ENCODE results near the gene ATP6V0E1.

Gene ATP6V0E1

DNA sequence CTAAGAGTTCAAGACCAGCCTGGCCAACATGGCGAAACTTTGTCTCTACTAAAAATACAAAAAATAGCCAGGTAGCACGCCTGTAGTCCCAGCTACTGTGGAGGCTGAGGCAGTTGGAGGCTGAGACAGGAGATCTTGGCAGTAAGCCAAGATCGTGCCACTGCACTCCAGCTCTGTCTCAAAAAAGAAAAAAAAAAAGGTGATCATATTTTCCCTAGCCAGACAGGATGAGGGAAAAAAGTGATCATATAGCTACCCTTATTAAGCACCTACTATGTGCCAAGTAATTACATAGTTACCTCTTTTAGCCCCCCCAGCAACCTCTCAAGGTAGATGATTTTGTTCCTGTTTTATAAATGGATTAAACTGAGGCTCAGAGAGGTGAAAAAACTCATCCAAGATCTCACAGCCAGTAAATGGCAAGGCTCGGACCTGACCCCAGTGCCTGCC is 42.5 kb upstream of the ATP6V0E1 start:
- no peak overlapping the region for H3K9ac ChIP-seq (ENCODE audit: low read depth, low read length, poor library complexity, severe bottlenecking)
- no peaks in the 10 kb centered on the region for H3K27me3 ChIP-seq (ENCODE audit: insufficient read depth, low read length, poor library complexity, severe bottlenecking)
- no peak overlapping the region for H2AFZ ChIP-seq (ENCODE audit: low read length)
- H3K4me2 ChIP-seq (ENCODE audit: low read depth, low read length, poor library complexity, severe bottlenecking) = no peak overlapping the region
- no peaks in the 10 kb centered on the region for H4K20me1 ChIP-seq (ENCODE audit: insufficient read depth, low read length, poor library complexity, severe bottlenecking)
- no peaks in the 10 kb centered on the region for H3K9me3 ChIP-seq (ENCODE audit: insufficient read depth, low read depth, low read length)
- H3K9me2 ChIP-seq (replicated peaks; ENCODE audit: low read depth, low read length) = no peaks in the 10 kb centered on the region
- H3K79me2 ChIP-seq (ENCODE audit: insufficient read depth, low read length) = no peaks in the 10 kb centered on the region
- no peaks in the 10 kb centered on the region for H3F3A ChIP-seq (ENCODE audit: low read depth)
- H3K4me3 ChIP-seq (ENCODE audit: low read length, poor library complexity, severe bottlenecking) = no peak overlapping the region
- H3K4me1 ChIP-seq (ENCODE audit: insufficient read depth, low read length, poor library complexity, severe bottlenecking) = no peaks in the 10 kb centered on the region
- peaks cover 30% of the 10 kb centered on the region; the same call in 1 of the 2 replicates for H3K36me3 ChIP-seq (ENCODE audit: insufficient read depth, low read length)
- TF ChIP-seq, protein P1, sequence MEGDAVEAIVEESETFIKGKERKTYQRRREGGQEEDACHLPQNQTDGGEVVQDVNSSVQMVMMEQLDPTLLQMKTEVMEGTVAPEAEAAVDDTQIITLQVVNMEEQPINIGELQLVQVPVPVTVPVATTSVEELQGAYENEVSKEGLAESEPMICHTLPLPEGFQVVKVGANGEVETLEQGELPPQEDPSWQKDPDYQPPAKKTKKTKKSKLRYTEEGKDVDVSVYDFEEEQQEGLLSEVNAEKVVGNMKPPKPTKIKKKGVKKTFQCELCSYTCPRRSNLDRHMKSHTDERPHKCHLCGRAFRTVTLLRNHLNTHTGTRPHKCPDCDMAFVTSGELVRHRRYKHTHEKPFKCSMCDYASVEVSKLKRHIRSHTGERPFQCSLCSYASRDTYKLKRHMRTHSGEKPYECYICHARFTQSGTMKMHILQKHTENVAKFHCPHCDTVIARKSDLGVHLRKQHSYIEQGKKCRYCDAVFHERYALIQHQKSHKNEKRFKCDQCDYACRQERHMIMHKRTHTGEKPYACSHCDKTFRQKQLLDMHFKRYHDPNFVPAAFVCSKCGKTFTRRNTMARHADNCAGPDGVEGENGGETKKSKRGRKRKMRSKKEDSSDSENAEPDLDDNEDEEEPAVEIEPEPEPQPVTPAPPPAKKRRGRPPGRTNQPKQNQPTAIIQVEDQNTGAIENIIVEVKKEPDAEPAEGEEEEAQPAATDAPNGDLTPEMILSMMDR (conservative IDR thresholded peaks at IDR 0.05; ENCODE audit: low read length) = no peak
- no peak for TF ChIP-seq EZH2phosphoT487 (IDR thresholded peaks at IDR 0.05; ENCODE audit: borderline replicate concordance)

DNA sequence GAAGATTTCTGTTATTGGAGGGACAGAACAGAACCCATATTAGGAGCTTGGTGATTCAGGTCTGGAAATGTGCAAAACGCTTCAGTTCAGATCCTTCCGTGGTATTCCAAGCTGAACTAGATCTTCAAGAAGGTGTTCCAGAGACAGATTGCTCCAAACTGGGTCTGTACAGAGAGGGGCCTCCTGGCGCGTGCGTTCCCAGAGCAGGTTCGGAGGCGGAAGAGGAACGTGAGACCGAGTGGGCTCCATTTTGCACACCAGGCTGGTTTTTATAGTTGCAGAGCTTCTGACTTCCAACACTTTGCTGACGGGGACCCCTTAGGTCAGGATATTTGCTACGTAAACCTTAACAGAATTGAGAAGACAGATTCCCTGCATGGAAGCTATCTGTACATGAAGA is 41.0 kb upstream of the ATP6V0E1 start:
- no peak overlapping the region for H3K9ac ChIP-seq (ENCODE audit: low read depth, low read length, poor library complexity, severe bottlenecking)
- no peak overlapping the region for H3K4me3 ChIP-seq (ENCODE audit: low read length, poor library complexity, severe bottlenecking)

DNA sequence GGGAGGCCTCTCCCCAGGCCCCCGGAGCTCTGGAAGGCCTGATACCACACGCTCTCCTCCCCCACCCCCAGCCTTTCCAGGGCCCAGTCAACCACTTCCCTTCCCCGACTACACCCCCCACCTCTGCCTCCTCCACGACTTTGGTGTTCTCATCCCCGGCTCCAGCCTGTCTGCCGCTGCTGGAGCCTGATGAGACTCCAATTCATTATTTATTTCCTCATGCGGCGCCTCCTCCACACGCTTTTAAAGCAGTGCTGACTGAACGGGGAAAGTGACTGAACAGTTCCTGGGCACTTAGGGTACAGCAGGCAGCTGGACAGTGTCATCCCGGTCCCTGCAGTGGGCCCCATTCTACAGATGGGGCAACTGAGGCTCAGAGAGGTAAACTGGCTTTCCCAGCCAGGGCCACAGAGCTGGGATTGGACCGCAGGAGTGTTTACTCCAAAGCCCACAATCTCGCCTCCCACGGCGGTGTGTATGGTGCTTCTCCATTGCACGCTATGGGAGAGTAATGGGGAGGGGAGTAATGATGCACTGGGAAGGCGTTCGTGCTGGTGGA is 40.2 kb upstream of the ATP6V0E1 start:
- Histone ChIP-seq H3K79me2 (ENCODE audit: insufficient read depth, low read length) (no peaks in the 10 kb centered on the region), H3K9ac (ENCODE audit: low read depth, low read length, poor library complexity, severe bottlenecking) (no peak overlapping the region), H3K4me2 (ENCODE audit: low read depth, low read length, poor library complexity, severe bottlenecking) (no peak overlapping the region), H3K36me3 (ENCODE audit: insufficient read depth, low read length) (peaks cover 31% of the 10 kb centered on the region; the same call in 1 of the 2 replicates), H3K4me1 (ENCODE audit: insufficient read depth, low read length, poor library complexity, severe bottlenecking) (no peaks in the 10 kb centered on the region), H3F3A (ENCODE audit: low read depth) (no peaks in the 10 kb centered on the region), H4K20me1 (ENCODE audit: insufficient read depth, low read length, poor library complexity, severe bottlenecking) (no peaks in the 10 kb centered on the region), H3K27me3 (ENCODE audit: insufficient read depth, low read length, poor library complexity, severe bottlenecking) (no peaks in the 10 kb centered on the region), H3K4me3 (ENCODE audit: low read length, poor library complexity, severe bottlenecking) (no peak overlapping the region), H3K9me3 (ENCODE audit: insufficient read depth, low read depth, low read length) (no peaks in the 10 kb centered on the region), H3K9me2 (replicated peaks; ENCODE audit: low read depth, low read length) (no peaks in the 10 kb centered on the region), H2AFZ (ENCODE audit: low read length) (no peak overlapping the region)
- no peak for TF ChIP-seq EZH2phosphoT487 (IDR thresholded peaks at IDR 0.05; ENCODE audit: borderline replicate concordance)
- TF ChIP-seq, protein P1 (conservative IDR thresholded peaks at IDR 0.05; ENCODE audit: low read length) = no peak

More for the DNA sequence above, 41.0 kb upstream of the ATP6V0E1 start:
- Histone ChIP-seq H3K4me1 (ENCODE audit: insufficient read depth, low read length, poor library complexity, severe bottlenecking) (no peaks in the 10 kb centered on the region), H4K20me1 (ENCODE audit: insufficient read depth, low read length, poor library complexity, severe bottlenecking) (no peaks in the 10 kb centered on the region), H3K4me2 (ENCODE audit: low read depth, low read length, poor library complexity, severe bottlenecking) (no peak overlapping the region), H2AFZ (ENCODE audit: low read length) (no peak overlapping the region), H3F3A (ENCODE audit: low read depth) (no peaks in the 10 kb centered on the region), H3K27me3 (ENCODE audit: insufficient read depth, low read length, poor library complexity, severe bottlenecking) (no peaks in the 10 kb centered on the region), H3K9me3 (ENCODE audit: insufficient read depth, low read depth, low read length) (no peaks in the 10 kb centered on the region), H3K36me3 (ENCODE audit: insufficient read depth, low read length) (peaks cover 31% of the 10 kb centered on the region; the same call in 1 of the 2 replicates), H3K9me2 (replicated peaks; ENCODE audit: low read depth, low read length) (no peaks in the 10 kb centered on the region), H3K79me2 (ENCODE audit: insufficient read depth, low read length) (no peaks in the 10 kb centered on the region)
- no peak for TF ChIP-seq EZH2phosphoT487 (IDR thresholded peaks at IDR 0.05; ENCODE audit: borderline replicate concordance)
- TF ChIP-seq, protein P1 (conservative IDR thresholded peaks at IDR 0.05; ENCODE audit: low read length) = no peak

Measured in Loucy (cell line).